Measurements from ENCODE around the gene SFXN5. TPM values are rescaled to one million over a fixed set of nuclear protein-coding genes. Genes with fewer than 3 reads are reported as not detected.

Gene SFXN5
- polyA plus RNA-seq, 3 donors, result 5.9 to 28.6 (median 9.5) TPM

DNA sequence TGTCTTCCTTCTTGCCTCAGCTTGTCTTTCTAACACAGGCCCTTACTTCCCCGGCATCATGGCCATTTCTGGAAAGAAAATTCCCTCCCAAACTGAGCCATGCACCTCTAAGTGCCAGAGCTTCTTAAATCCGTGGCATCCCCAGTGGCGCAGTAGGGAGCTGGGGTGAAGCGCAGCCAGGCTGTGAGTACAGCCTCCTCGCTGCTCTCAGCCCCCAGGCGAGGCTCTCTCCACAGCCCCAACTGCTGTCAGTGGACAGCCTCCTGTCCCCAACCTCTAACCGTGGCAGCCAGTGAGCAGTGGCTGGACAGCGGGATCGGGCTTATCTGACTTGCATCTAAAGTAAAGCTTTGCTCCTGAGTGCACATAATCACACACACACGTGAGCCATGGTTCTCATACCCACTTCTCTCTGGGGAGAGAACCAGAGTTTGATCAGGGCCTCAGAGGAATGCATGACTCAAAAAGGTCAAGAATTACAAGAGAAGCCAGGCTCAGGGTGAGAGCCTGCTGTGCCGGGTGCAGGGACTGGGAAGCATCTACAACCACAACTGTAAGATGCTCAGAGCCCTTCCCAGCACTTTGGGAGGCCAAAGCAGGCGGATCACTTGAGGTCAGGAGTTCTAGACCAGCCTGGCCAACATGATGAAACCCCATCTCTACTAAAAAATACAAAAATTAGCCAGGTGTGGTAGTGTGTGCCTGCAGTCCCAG lies 50.7 kb downstream of the SFXN5 start:
- H3K9me3 Mint-ChIP-seq, result peaks cover 0 to 3% (median 0%) of the 10 kb centered on the region in 7 donors
- 100% methylated on average over 11 of the region's 12 CpGs for whole genome bisulfite sequencing (ENCODE audit: insufficient coverage)
- intact Hi-C loops (cut with micrococcal nuclease), result no loop called here
- no peak for DNase-seq
- Histone ChIP-seq H3K4me3 (replicated peaks in 1 of 3; ENCODE audit: low read depth in 2 of 3, low read length in 3 of 3) (no peak overlapping the region), H3K9ac (ENCODE audit: insufficient read depth, low read length, poor library complexity, severe bottlenecking) (no peak overlapping the region), H3K4me1 (ENCODE audit: control insufficient read depth in 1 of 2, insufficient read depth in 2 of 2, low read length in 2 of 2) (peaks cover 19 to 21% of the 10 kb centered on the region in 2 donors), H4K20me1 (ENCODE audit: insufficient read depth, low read length) (no peaks in the 10 kb centered on the region), H2AFZ (ENCODE audit: insufficient read depth, low read depth, low read length, poor library complexity, severe bottlenecking) (no peak overlapping the region), H3K9me3 (replicated peaks in 1 of 2; ENCODE audit: control insufficient read depth in 1 of 2, insufficient read depth in 1 of 2, low read length in 2 of 2) (no peaks in the 10 kb centered on the region), H3K27me3 (ENCODE audit: control insufficient read depth in 2 of 2, insufficient read depth in 2 of 2, low read length in 2 of 2) (no peaks in the 10 kb centered on the region), H3K36me3 (replicated peaks in 1 of 2; ENCODE audit: control insufficient read depth in 1 of 2, insufficient read depth in 2 of 2, low read length in 2 of 2) (peaks cover 20 to 62% of the 10 kb centered on the region in 2 donors), H3K27ac (ENCODE audit: low read depth in 1 of 2, low read length in 2 of 2) (no peak overlapping the region), H3K4me2 (replicated peaks; ENCODE audit: extremely low read depth, low read length, poor library complexity, severe bottlenecking) (no peak overlapping the region), H3K79me2 (ENCODE audit: insufficient read depth, low read length) (no peaks in the 10 kb centered on the region)
- no peak overlapping the region for H3K4me3 Mint-ChIP-seq
- H3K27me3 Mint-ChIP-seq (ENCODE audit: low read depth in 3 of 3), result peaks cover 0 to 2% (median 2%) of the 10 kb centered on the region in 3 donors
- H3K27ac Mint-ChIP-seq, result peak overlapping the region in 4 of 7 donors; percentile 12 to 73 (median 42)
- H3K36me3 Mint-ChIP-seq, result peaks cover 51 to 79% of the 10 kb centered on the region in 2 donors
- H3K4me1 Mint-ChIP-seq, result peaks cover 14% of the 10 kb centered on the region
- TF ChIP-seq, protein P1, sequence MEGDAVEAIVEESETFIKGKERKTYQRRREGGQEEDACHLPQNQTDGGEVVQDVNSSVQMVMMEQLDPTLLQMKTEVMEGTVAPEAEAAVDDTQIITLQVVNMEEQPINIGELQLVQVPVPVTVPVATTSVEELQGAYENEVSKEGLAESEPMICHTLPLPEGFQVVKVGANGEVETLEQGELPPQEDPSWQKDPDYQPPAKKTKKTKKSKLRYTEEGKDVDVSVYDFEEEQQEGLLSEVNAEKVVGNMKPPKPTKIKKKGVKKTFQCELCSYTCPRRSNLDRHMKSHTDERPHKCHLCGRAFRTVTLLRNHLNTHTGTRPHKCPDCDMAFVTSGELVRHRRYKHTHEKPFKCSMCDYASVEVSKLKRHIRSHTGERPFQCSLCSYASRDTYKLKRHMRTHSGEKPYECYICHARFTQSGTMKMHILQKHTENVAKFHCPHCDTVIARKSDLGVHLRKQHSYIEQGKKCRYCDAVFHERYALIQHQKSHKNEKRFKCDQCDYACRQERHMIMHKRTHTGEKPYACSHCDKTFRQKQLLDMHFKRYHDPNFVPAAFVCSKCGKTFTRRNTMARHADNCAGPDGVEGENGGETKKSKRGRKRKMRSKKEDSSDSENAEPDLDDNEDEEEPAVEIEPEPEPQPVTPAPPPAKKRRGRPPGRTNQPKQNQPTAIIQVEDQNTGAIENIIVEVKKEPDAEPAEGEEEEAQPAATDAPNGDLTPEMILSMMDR (IDR thresholded peaks at IDR 0.05), result no peak

DNA sequence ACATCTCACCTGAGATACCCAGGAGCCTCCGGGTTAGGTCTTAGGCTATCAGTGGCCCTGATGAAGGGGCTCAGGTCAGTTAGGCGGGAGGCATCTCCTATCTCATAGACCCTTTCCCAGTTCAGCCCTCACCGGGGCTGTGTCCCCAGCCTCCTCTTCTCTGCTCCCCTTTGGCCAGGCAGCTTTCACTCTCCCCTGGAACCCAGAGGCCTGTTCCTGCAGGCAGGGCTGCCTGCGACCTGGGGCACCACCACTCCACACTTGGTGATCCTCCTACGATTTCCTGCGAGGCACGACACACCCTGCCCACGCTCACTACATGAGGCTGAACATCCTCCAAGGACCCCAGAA lies 51.2 kb downstream of the SFXN5 start:
- no peaks in the 10 kb centered on the region for H3K27me3 ChIP-seq (ENCODE audit: control insufficient read depth in 2 of 2, insufficient read depth in 2 of 2, low read length in 2 of 2)
- 91% methylated on average over 7 of the region's 8 CpGs for WGBS (ENCODE audit: insufficient coverage)
- Mint-ChIP-seq H3K27ac (peak overlapping the region in 2 of 7 donors; percentile 63 to 73), H3K27me3 (ENCODE audit: low read depth in 3 of 3) (peaks cover 0 to 2% (median 0%) of the 10 kb centered on the region in 3 donors), H3K36me3 (peaks cover 48 to 79% of the 10 kb centered on the region in 2 donors), H3K4me1 (peaks cover 14% of the 10 kb centered on the region), H3K4me3 (no peak overlapping the region), H3K9me3 (peaks cover 0 to 3% (median 0%) of the 10 kb centered on the region in 7 donors)
- H2AFZ ChIP-seq (ENCODE audit: insufficient read depth, low read depth, low read length, poor library complexity, severe bottlenecking), result no peak overlapping the region
- no peaks in the 10 kb centered on the region for H4K20me1 ChIP-seq (ENCODE audit: insufficient read depth, low read length)
- DNase-seq, result no peak
- H3K9me3 ChIP-seq (replicated peaks in 1 of 2; ENCODE audit: control insufficient read depth in 1 of 2, insufficient read depth in 1 of 2, low read length in 2 of 2), result no peaks in the 10 kb centered on the region
- no peaks in the 10 kb centered on the region for H3K79me2 ChIP-seq (ENCODE audit: insufficient read depth, low read length)
- no peak overlapping the region for H3K4me3 ChIP-seq (replicated peaks in 1 of 3; ENCODE audit: low read depth in 2 of 3, low read length in 3 of 3)
- intact Hi-C loops (cut with micrococcal nuclease), result no loop called here
- no peak overlapping the region for H3K9ac ChIP-seq (ENCODE audit: insufficient read depth, low read length, poor library complexity, severe bottlenecking)
- no peak overlapping the region for H3K4me2 ChIP-seq (replicated peaks; ENCODE audit: extremely low read depth, low read length, poor library complexity, severe bottlenecking)
- TF ChIP-seq, protein P1 (IDR thresholded peaks at IDR 0.05), result no peak
- peaks cover 19 to 21% of the 10 kb centered on the region in 2 donors for H3K4me1 ChIP-seq (ENCODE audit: control insufficient read depth in 1 of 2, insufficient read depth in 2 of 2, low read length in 2 of 2)
- H3K36me3 ChIP-seq (replicated peaks in 1 of 2; ENCODE audit: control insufficient read depth in 1 of 2, insufficient read depth in 2 of 2, low read length in 2 of 2), result peaks cover 19 to 57% of the 10 kb centered on the region in 2 donors
- H3K27ac ChIP-seq (ENCODE audit: low read depth in 1 of 2, low read length in 2 of 2), result no peak overlapping the region
